H1 (cell line): ENCODE measurements around the gene LSM14B. TPM values are rescaled to one million over a fixed set of nuclear protein-coding genes. Genes with fewer than 3 reads are reported as not detected.

ENCODE experiments used
- CTCF ChIA-PET: fragments of 300-600 bp; sonication (Branson Sonifier 250); formaldehyde crosslinking; loops from one replicate; lab custom pipeline; 2021; ENCODE audit not compliant: partially characterized antibody; lab: Charles Lee
- POLR2A ChIA-PET: fragments of 300-600 bp; sonication (Branson Sonifier 250); formaldehyde crosslinking; loops from one replicate; lab custom pipeline; 2021; ENCODE audit warnings: inconsistent platforms; ENCODE audit not compliant: partially characterized antibody; lab: Charles Lee
- DNase-seq, 2 experiments: peaks; one replicate each; pipeline versions ENCODE4 v3.0.0 to v3.0.0-alpha.2; 2010 to 2022; ENCODE audit warnings: low spot score in 2 of 2, low read depth in 1 of 2, mixed read lengths in 1 of 2
- FAIRE-seq: peaks from 2 replicates; lab custom pipeline; 2011; peaks lifted over from hg19 to GRCh38; lab: Jason Lieb, UNC
- H2AFZ ChIP-seq: 2 replicates; pipeline ENCODE4 v1.8.1; 2012; ENCODE audit warnings: low read length, inconsistent platforms
- H2AK5ac ChIP-seq: 2 replicates; pipeline ENCODE4 v1.6.1; 2013; ENCODE audit warnings: low read depth, low read length
- H2BK120ac ChIP-seq: replicated peaks from 2 replicates; pipeline ENCODE3; 2013; ENCODE audit warnings: low read depth, low read length, inconsistent platforms
- H2BK12ac ChIP-seq: 2 replicates; pipeline ENCODE4 v1.6.1; 2013; ENCODE audit warnings: low read depth, low read length
- H2BK15ac ChIP-seq: 2 replicates; pipeline ENCODE4 v1.6.1; 2013; ENCODE audit warnings: low read length
- H2BK20ac ChIP-seq: 2 replicates; pipeline ENCODE4 v1.6.1; 2013; ENCODE audit warnings: low read length
- H2BK5ac ChIP-seq: 2 replicates; pipeline ENCODE4 v1.6.1; 2013; ENCODE audit warnings: low read depth, low read length
- H3K14ac ChIP-seq: 2 replicates; pipeline ENCODE4 v1.6.1; 2013; ENCODE audit warnings: inconsistent platforms; ENCODE audit not compliant: insufficient read length
- H3K18ac ChIP-seq: 2 replicates; pipeline ENCODE4 v1.6.1; 2013; ENCODE audit warnings: low read length; ENCODE audit errors: extremely low read depth
- H3K23ac ChIP-seq: 2 replicates; pipeline ENCODE4 v1.6.1; 2013; ENCODE audit warnings: inconsistent platforms; ENCODE audit not compliant: insufficient read length
- H3K23me2 ChIP-seq: 2 replicates; pipeline ENCODE4 v1.6.1; 2013; ENCODE audit warnings: low read depth, low read length
- H3K27ac ChIP-seq: 2 replicates; pipeline ENCODE4 v1.6.1; 2011; ENCODE audit warnings: low read depth, low read length, inconsistent platforms
- H3K27me3 ChIP-seq, 4 experiments: replicated peaks in 1 of 4; 1 replicate in 1 of 4; 2 replicates in 3 of 4; pipeline versions ENCODE4 v1.6.1 to v1.8.1; 2011 to 2013; ENCODE audit warnings: low read length in 3 of 4, mild to moderate bottlenecking in 3 of 4, inconsistent platforms in 2 of 4, mixed read lengths in 2 of 4, moderate library complexity in 1 of 4; ENCODE audit not compliant: control insufficient read depth in 3 of 4, insufficient read depth in 3 of 4; ENCODE audit errors: extremely low read depth in 1 of 4
- H3K36me3 ChIP-seq, 4 experiments: 2 replicates each; pipeline versions ENCODE4 v1.6.1 to v1.8.1; 2011 to 2013; ENCODE audit warnings: mild to moderate bottlenecking in 4 of 4, low read length in 3 of 4, moderate library complexity in 2 of 4, control low read depth in 1 of 4, inconsistent platforms in 1 of 4; ENCODE audit not compliant: insufficient read depth in 4 of 4, control insufficient read depth in 2 of 4
- H3K4ac ChIP-seq: replicated peaks from 2 replicates; pipeline ENCODE3; 2013; ENCODE audit warnings: low read length, low read depth, mixed read lengths, inconsistent platforms; ENCODE audit not compliant: insufficient read length
- H3K4me1 ChIP-seq, 4 experiments: replicated peaks in 1 of 4; 1 replicate in 1 of 4; 2 replicates in 3 of 4; pipeline versions ENCODE4 v1.6.1 to v1.8.1; 2011 to 2013; ENCODE audit warnings: low read length in 3 of 4, inconsistent platforms in 2 of 4, mixed read lengths in 1 of 4; ENCODE audit not compliant: insufficient read depth in 4 of 4, control insufficient read depth in 3 of 4
- H3K4me2 ChIP-seq, 2 experiments: 2 replicates each; pipeline versions ENCODE4 v1.6.1 to v1.8.1; 2011 to 2013; ENCODE audit warnings: low read depth in 2 of 2, low read length in 2 of 2, control low read depth in 1 of 2, inconsistent platforms in 1 of 2, mild to moderate bottlenecking in 1 of 2; ENCODE audit not compliant: insufficient read depth in 1 of 2
- H3K4me3 ChIP-seq, 4 experiments: fragments of 200-600, 300-600 bp in 1 of 4; sonication (generic), shearing (Covaris generic), sonication (Bioruptor Twin) in 1 of 4; 2 replicates each; pipeline versions ENCODE4 v1.5.1 to v1.8.1; 2011 to 2016; ENCODE audit warnings: low read length in 4 of 4, low read depth in 3 of 4, control low read depth in 2 of 4, inconsistent platforms in 2 of 4, mild to moderate bottlenecking in 2 of 4, mixed read lengths in 1 of 4, moderate library complexity in 1 of 4; ENCODE audit not compliant: insufficient read depth in 2 of 4; ENCODE audit errors: extremely low read depth in 1 of 4
- H3K56ac ChIP-seq: replicated peaks from 2 replicates; pipeline ENCODE3; 2013; ENCODE audit warnings: low read depth, mild to moderate bottlenecking, mixed read lengths, low read length, inconsistent platforms; ENCODE audit not compliant: insufficient read length
- H3K79me1 ChIP-seq: 2 replicates; pipeline ENCODE4 v1.6.1; 2013; ENCODE audit warnings: low read depth, low read length, control low read depth
- H3K79me2 ChIP-seq, 2 experiments: 2 replicates each; pipeline versions ENCODE4 v1.6.1 to v1.8.1; 2012 to 2013; ENCODE audit warnings: low read length in 2 of 2, mild to moderate bottlenecking in 2 of 2, inconsistent platforms in 1 of 2; ENCODE audit not compliant: insufficient read depth in 2 of 2, control insufficient read depth in 1 of 2
- H3K9ac ChIP-seq, 4 experiments: replicated peaks in 1 of 4; 1 replicate in 1 of 4; 2 replicates in 3 of 4; pipeline versions ENCODE4 v1.6.1 to v1.8.1; 2011 to 2013; ENCODE audit warnings: low read depth in 3 of 4, low read length in 3 of 4, control low read depth in 2 of 4, mild to moderate bottlenecking in 2 of 4, moderate library complexity in 2 of 4, inconsistent platforms in 1 of 4; ENCODE audit errors: extremely low read depth in 1 of 4
- H3K9me3 ChIP-seq, 2 experiments: 2 replicates each; pipeline versions ENCODE4 v1.6.1 to v1.8.1; 2012 to 2013; ENCODE audit warnings: mild to moderate bottlenecking in 2 of 2, moderate library complexity in 2 of 2, control low read depth in 1 of 2, inconsistent platforms in 1 of 2, low read depth in 1 of 2, low read length in 1 of 2, mixed read lengths in 1 of 2; ENCODE audit not compliant: insufficient read depth in 2 of 2
- H4K20me1 ChIP-seq, 2 experiments: replicated peaks in 1 of 2; 2 replicates each; pipeline versions ENCODE3 to v1.8.1; 2011 to 2013; ENCODE audit warnings: inconsistent platforms in 2 of 2, low read length in 2 of 2, mild to moderate bottlenecking in 1 of 2; ENCODE audit not compliant: insufficient read depth in 2 of 2, control insufficient read depth in 1 of 2
- H4K5ac ChIP-seq: 2 replicates; pipeline ENCODE4 v1.6.1; 2013; ENCODE audit warnings: low read length, low read depth, mixed read lengths, inconsistent platforms; ENCODE audit not compliant: insufficient read length
- H4K8ac ChIP-seq: 2 replicates; pipeline ENCODE4 v1.8.0; 2013; ENCODE audit warnings: mild to moderate bottlenecking, moderate library complexity, low read length, inconsistent platforms; ENCODE audit not compliant: insufficient read depth; ENCODE audit errors: extremely low read depth
- H4K91ac ChIP-seq: replicated peaks from 2 replicates; pipeline ENCODE3; 2013; ENCODE audit warnings: low read length, mixed read lengths, inconsistent platforms; ENCODE audit not compliant: insufficient read length
- RAD21 ChIP-seq, 2 experiments: IDR thresholded peaks in 1 of 2; conservative IDR thresholded peaks in 1 of 2; 2 replicates each; pipeline ENCODE4 v1.6.1; 2011; ENCODE audit warnings: low read depth in 2 of 2, low read length in 2 of 2, improper control_type of control experiment in 1 of 2, inconsistent platforms in 1 of 2, mild to moderate bottlenecking in 1 of 2, moderate library complexity in 1 of 2
- WGBS, 2 experiments: shearing (Covaris generic) in 1 of 2; methylation state at CpG; one replicate each; pipeline versions ENCODE4 v1.1.6 to v1.1.7; 2013 to 2015; ENCODE audit warnings: low lambda C conversion rate in 2 of 2, mixed read lengths in 2 of 2, inconsistent platforms in 1 of 2, low coverage in 1 of 2, missing lambda C conversion rate in 1 of 2; ENCODE audit not compliant: insufficient replicate concordance in 2 of 2, insufficient coverage in 1 of 2, insufficient read length in 1 of 2; ENCODE audit errors: extremely low coverage in 1 of 2, missing lambda C conversion rate in 1 of 2; 5-methylcytosine and 5-hydroxymethylcytosine counted together
- polyA plus RNA-seq, 7 experiments: library from polyadenylated mRNA; depleted of rRNA in 3 of 7; stranded (reverse) in 5 of 7; unstranded in 2 of 7; fragments of >200 nt in 5 of 7; fragments of 200-250 nt in 2 of 7; gene quantifications; 1 replicate in 5 of 7; 2 replicates in 1 of 7; 4 replicates in 1 of 7; pipeline versions ENCODE4 v1.2.1 to v1.2.3, GENCODE V29; 2011 to 2013; ENCODE audit warnings: missing spikeins in 2 of 7, mixed read lengths in 2 of 7
- total RNA-seq: library from RNA; stranded (reverse); fragmentation: NEBNext Ultra II Directional; extraction: Animal tissue kit (Norgen Biotek cat#: 25700); gene quantifications from 2 replicates; pipeline ENCODE4 v1.2.1, GENCODE V29; 2021

The LSM14B gene
- total and polyA plus RNA-seq, 2 of the 8 experiments (the other 6 are each of a cell fraction or from before 2014, with no cell fraction given), result 58.3 to 65.6 TPM

- ChIA-PET CTCF (interaction anchor here (0.7 to 2.6 kb wide), 19 partner anchors 8 to 172 kb away, joined by 3 to 16 read pairs (median 4); no protein-coding TSS in a partner anchor), POLR2A (interaction anchor here (0.7 to 1.2 kb wide), 8 partner anchors 9 to 230 kb away, joined by 3 to 10 read pairs (median 5); partner anchors contain the start of genes PSMA7, SS18L1 and TAF4)
- Histone ChIP-seq H3K36me3 (peaks cover 5 to 19% (median 13%) of the 10 kb centered on the region in 4 experiments; a peak in 7 of 8 replicates), H2BK5ac (peak overlapping the region; percentile 45), H4K8ac (peak overlapping the region; percentile 75), H3K56ac (no peak overlapping the region), H4K5ac (no peak overlapping the region), H3K27ac (no peak overlapping the region; the same call in 1 of the 2 replicates), H3K23ac (no peak overlapping the region), H3K79me2 (peaks cover 12 to 81% of the 10 kb centered on the region in 2 experiments; a peak in 3 of 4 replicates), H2BK15ac (no peak overlapping the region), H3K14ac (no peak overlapping the region), H2AK5ac (no peak overlapping the region), H3K9me3 (no peaks in the 10 kb centered on the region; a peak in 1 of 4 replicates), H3K4ac (peak overlapping the region; percentile 95), H3K9ac (no peak overlapping the region; a peak in 1 of 7 replicates), H3K4me2 (peak overlapping the region in 1 of 2 experiments; percentile 5; a peak in 1 of 4 replicates), H3K4me3 (no peak overlapping the region), H2BK20ac (no peak overlapping the region), H3K4me1 (peaks cover 0 to 16% (median 8%) of the 10 kb centered on the region in 4 experiments; a peak in 6 of 7 replicates), H3K18ac (peak overlapping the region; percentile 71), H4K91ac (peak overlapping the region; percentile 65), H2AFZ (no peak overlapping the region), H2BK120ac (no peak overlapping the region), H4K20me1 (peaks cover 22 to 63% of the 10 kb centered on the region in 2 experiments), H2BK12ac (no peak overlapping the region), H3K23me2 (no peaks in the 10 kb centered on the region), H3K79me1 (peaks cover 33% of the 10 kb centered on the region), H3K27me3 (no peaks in the 10 kb centered on the region)
- WGBS, 2 experiments, result 60% methylated on average over 20 of the region's 24 CpGs; no CpG with 5 or more reads in 1 of the 2 experiments
- DNase-seq (peak in 1 of 2 experiments; percentile 89), FAIRE-seq (no peak)
- peak; percentile 32 to 57; a peak in 3 of 4 replicates for TF ChIP-seq RAD21 (IDR thresholded peaks at IDR 0.05 in 1 of 2, conservative IDR thresholded peaks at IDR 0.05 in 1 of 2; ENCODE audit: low read depth in 2 of 2, low read length in 2 of 2)
These were observed 34.5 kb downstream of the LSM14B start for GRCh38 chr20:62156592-62157386.
